Aorta (tissue), 5 donors: ENCODE results near the gene CRYBA4. TPM values are rescaled to one million over a fixed set of nuclear protein-coding genes. Genes with fewer than 3 reads are reported as not detected.

ENCODE experiments used
- ATAC-seq: fragments of 200-7000 bp; cut with Tn5 transposase; one replicate; pipeline ENCODE4 v1.9.1; 2022; ENCODE audit warnings: moderate library complexity; ENCODE audit not compliant: low FRiP score
- DNase-seq, 2 donors: peaks; one replicate each; pipeline ENCODE4 v3.0.0-alpha.2; 2020
- H3K27ac ChIP-seq, 2 donors: one replicate each; pipeline ENCODE4 v1.5.1; 2013; ENCODE audit warnings: low read length in 2 of 2, mild to moderate bottlenecking in 2 of 2, moderate library complexity in 2 of 2, control low read depth in 1 of 2, inconsistent platforms in 1 of 2, low read depth in 1 of 2
- H3K27me3 ChIP-seq, 2 donors: one replicate each; pipeline ENCODE4 v1.6.1; 2013; ENCODE audit warnings: control low read depth in 1 of 2, low read length in 1 of 2, mild to moderate bottlenecking in 1 of 2, moderate library complexity in 1 of 2; ENCODE audit not compliant: insufficient read depth in 2 of 2, control insufficient read depth in 1 of 2
- H3K36me3 ChIP-seq, 2 donors: one replicate each; pipeline ENCODE4 v1.6.1; 2013; ENCODE audit warnings: control low read depth in 1 of 2, low read length in 1 of 2, mild to moderate bottlenecking in 1 of 2; ENCODE audit not compliant: insufficient read depth in 2 of 2, control insufficient read depth in 1 of 2
- H3K4me1 ChIP-seq, 2 donors: one replicate each; pipeline ENCODE4 v1.6.1; 2013; ENCODE audit warnings: low read length in 2 of 2, control low read depth in 1 of 2, mild to moderate bottlenecking in 1 of 2, moderate library complexity in 1 of 2; ENCODE audit not compliant: insufficient read depth in 2 of 2, control insufficient read depth in 1 of 2
- H3K4me3 ChIP-seq, 2 donors: one replicate each; pipeline ENCODE4 v1.5.1; 2013; ENCODE audit warnings: low read length in 2 of 2, control low read depth in 1 of 2, mild to moderate bottlenecking in 1 of 2
- H3K9me3 ChIP-seq: one replicate; pipeline ENCODE4 v1.6.1; 2013; ENCODE audit warnings: mild to moderate bottlenecking, low read length; ENCODE audit not compliant: control insufficient read depth
- WGBS, 2 donors: extraction: QIAGEN DNeasy Blood & Tissue Kit; methylation state at CpG; one replicate each; pipeline ENCODE4 v1.1.7; 2013; 5-methylcytosine and 5-hydroxymethylcytosine counted together
- intact Hi-C, 2 donors: fragments of 100-400 bp; cut with DNase I; formaldehyde crosslinking; loops; one replicate each; pipeline versions ENCODE4 v1.14.2 to v1.15.0; 2022
- polyA plus RNA-seq, 2 donors: library from polyadenylated mRNA; stranded (reverse); fragments of 200-250 nt; gene quantifications; one replicate each; pipeline ENCODE4 v1.2.3, GENCODE V29; 2013
- total RNA-seq, 2 donors: library from RNA; stranded (reverse); fragmentation: NEBNext Ultra II Directional; extraction: Animal tissue kit (Norgen Biotek cat#: 25700); gene quantifications; one replicate each; pipeline ENCODE4 v1.2.1, GENCODE V29; 2021
- donor health status: healthy with polysubstance abuse.
- donor health status: Bipolar disorder and iron deficiency.
- donor health status: DM: no; HTN: no; CAD: no.
- donor health status: DM: no; HTN: no; CAD: no.
- donor health status: DM: yes; HTN: yes; CAD: no.

CRYBA4 gene
- total and polyA plus RNA-seq, 4 donors: not detected

DNA sequence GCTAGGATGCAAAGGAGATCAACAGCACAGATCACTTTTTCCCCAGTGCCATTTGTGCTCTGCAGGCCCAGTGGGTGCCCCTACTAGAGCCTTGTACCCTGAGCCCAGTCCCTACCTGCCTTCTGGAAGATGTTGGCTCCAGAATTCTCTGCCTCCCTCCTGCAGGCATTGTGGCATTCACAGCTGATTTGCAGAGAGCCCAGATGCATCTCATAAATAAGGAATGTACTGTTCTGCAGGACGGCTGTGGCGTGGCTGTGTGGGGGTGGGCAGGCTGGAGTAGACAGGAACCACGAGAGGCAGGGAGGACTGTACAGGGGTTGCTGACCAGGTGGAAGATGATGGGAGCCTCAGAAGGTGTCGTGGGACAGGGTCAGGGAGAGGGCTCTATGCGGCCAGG is 24.4 kb downstream of the CRYBA4 start:
- 40 to 42% methylated on average over 5 of the region's 5 CpGs for WGBS, 2 donors
- Histone ChIP-seq H3K27ac (no peak overlapping the region), H3K36me3 (no peaks in the 10 kb centered on the region), H3K9me3 (no peaks in the 10 kb centered on the region), H3K4me1 (no peaks in the 10 kb centered on the region), H3K27me3 (peaks cover 0 to 2% of the 10 kb centered on the region in 2 donors), H3K4me3 (no peak overlapping the region)
- ATAC-seq (no peak), DNase-seq (no peak)
- intact Hi-C loops: no loop called here

DNA sequence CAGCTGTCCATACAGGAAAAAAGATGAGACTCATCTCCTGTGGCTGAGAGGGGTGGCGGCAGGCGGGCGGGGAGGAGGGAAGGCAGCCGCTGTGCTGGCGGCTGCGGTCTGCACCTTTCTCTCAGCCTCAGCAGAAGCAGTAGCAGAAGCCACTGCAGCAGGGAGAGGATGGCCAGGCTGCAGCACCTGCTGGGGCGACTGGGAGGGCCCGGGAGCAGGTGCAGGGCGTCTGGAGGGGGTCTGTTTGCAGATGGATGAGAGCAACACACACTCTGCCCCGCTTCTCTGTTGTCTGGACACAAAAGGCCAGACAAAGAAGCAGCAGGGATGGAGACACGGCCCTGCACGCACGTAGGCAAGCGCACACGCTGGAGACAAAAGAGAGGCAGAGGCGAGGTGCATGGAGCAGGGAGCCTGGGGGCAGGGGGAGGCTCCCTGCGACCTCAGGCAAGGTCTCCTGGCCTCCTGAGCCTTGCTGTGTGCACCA is 26.3 kb downstream of the CRYBA4 start:
- WGBS, 2 donors: 21 to 31% methylated on average over 15 to 17 of the region's 17 CpGs
- H3K4me1 ChIP-seq: no peaks in the 10 kb centered on the region
- ATAC-seq: no peak
- DNase-seq: no peak
- peaks cover 0 to 2% of the 10 kb centered on the region in 2 donors for H3K27me3 ChIP-seq
- no peak overlapping the region for H3K4me3 ChIP-seq
- intact Hi-C loops: no loop called here
- no peaks in the 10 kb centered on the region for H3K36me3 ChIP-seq
- H3K27ac ChIP-seq: no peak overlapping the region
- no peaks in the 10 kb centered on the region for H3K9me3 ChIP-seq

DNA sequence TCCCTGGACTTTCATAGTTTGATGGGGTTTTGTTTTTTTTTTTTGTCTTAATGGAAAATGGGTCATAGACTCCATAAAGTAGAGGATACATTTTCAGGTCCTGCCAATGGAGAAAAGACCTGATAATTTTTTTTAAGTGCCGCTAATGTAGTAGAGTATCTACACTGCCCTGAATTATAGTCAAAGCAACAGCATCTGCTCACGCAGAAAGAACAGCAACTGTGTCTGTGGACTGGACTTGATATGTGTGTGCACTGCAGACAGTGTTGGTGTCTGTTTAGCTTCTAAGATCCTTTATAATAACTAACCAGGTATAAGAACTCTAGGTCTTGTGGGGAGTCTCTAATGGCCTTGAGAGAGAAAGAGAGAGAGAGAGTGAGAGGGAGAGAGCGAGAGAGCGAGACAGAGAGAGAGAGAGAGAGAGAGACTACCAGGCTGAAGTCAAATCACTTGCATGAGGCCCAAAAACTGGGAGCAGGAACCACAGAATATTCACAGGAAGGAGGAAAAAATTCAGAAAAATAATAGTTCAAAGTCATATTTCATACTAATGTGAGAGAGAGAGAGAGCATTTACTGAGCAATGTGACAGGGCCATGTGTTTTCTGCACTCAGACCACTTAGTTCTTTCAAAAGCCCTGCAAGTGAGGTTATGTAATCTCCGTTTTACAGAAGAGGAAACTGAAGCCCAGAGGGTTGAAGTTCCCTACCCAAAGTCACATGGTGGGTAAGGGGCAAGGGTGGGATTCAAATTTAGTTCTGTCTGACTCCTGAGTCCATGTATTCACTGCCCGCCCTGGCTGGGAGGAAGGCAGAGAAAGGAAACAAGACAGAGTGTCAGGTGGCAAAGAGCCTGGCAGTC is 27.0 kb downstream of the CRYBA4 start:
- no peak overlapping the region for H3K4me3 ChIP-seq
- DNase-seq (no peak), ATAC-seq (no peak)
- no peaks in the 10 kb centered on the region for H3K36me3 ChIP-seq
- no peak overlapping the region for H3K27ac ChIP-seq
- peaks cover 0 to 2% of the 10 kb centered on the region in 2 donors for H3K27me3 ChIP-seq
- 67 to 68% methylated on average over 6 of the region's 6 CpGs for WGBS, 2 donors
- intact Hi-C loops: no loop called here
- no peaks in the 10 kb centered on the region for H3K4me1 ChIP-seq
- no peaks in the 10 kb centered on the region for H3K9me3 ChIP-seq

DNA sequence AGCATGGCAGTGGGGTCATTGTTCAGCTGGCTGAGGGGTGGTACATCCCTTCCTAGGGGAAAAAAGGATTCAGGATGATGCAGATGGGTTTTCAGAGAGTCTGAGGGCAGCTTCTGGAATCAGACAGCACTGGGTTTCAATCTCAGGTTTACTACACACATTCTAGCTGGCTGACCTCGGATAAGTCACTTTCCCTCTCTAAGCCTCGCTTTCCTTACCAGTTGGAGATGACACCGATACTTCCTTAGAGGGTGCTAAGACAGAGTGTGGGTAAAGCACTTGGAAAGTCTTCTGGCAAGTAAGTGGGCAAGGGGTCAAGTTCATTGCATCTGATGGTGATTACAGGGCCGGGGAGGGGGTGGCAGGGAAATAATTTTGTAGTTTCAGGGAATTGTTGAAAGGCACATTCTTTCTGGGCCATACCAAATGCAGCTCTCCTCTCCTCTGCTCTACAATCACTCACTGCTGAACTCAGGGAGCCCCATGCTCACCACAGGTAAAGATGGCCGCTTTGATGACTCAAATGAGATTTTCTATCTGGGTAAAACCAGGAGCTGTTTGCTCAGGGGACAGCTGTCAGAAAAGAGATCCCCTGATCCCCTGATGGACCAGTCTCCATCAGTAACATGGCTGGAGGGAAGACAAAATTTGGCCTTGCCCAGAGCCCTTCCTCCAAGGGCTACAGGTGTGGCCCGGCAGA is 29.1 kb downstream of the CRYBA4 start:
- intact Hi-C loops: no loop called here
- ATAC-seq (no peak), DNase-seq (no peak)
- H3K4me1 ChIP-seq: no peaks in the 10 kb centered on the region
- H3K36me3 ChIP-seq: no peaks in the 10 kb centered on the region
- no peak overlapping the region for H3K4me3 ChIP-seq
- no peak overlapping the region for H3K27ac ChIP-seq
- H3K27me3 ChIP-seq: peaks cover 0 to 2% of the 10 kb centered on the region in 2 donors
- WGBS, 2 donors: 83 to 84% methylated on average over 6 of the region's 6 CpGs
- no peaks in the 10 kb centered on the region for H3K9me3 ChIP-seq

DNA sequence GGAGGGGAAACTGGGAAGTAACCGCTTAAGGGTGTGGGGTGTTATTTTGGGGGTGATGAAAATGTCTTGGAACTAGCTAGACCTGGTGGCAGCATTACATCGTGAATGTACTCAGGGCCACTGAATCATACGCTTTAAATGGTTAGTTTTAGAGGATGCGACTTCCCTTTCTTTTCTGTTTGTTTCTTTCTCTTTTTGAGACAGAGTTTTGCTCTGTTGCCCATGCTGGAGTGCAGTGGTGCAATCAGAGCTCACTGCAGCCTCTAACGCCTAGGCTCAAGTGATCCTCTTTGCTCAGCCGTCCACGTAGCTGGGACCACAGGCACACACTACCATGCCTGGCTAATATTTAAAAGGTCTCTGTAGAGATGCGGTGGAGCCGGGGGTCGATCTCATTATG is 30.1 kb downstream of the CRYBA4 start:
- no peak for DNase-seq
- no peak for ATAC-seq
- 81 to 84% methylated on average over 10 of the region's 10 CpGs for WGBS, 2 donors
- H3K4me1 ChIP-seq: no peaks in the 10 kb centered on the region
- H3K9me3 ChIP-seq: no peaks in the 10 kb centered on the region
- H3K36me3 ChIP-seq: no peaks in the 10 kb centered on the region
- no peak overlapping the region for H3K4me3 ChIP-seq
- H3K27me3 ChIP-seq: peaks cover 0 to 2% of the 10 kb centered on the region in 2 donors
- no peak overlapping the region for H3K27ac ChIP-seq
- intact Hi-C loops: no loop called here

DNA sequence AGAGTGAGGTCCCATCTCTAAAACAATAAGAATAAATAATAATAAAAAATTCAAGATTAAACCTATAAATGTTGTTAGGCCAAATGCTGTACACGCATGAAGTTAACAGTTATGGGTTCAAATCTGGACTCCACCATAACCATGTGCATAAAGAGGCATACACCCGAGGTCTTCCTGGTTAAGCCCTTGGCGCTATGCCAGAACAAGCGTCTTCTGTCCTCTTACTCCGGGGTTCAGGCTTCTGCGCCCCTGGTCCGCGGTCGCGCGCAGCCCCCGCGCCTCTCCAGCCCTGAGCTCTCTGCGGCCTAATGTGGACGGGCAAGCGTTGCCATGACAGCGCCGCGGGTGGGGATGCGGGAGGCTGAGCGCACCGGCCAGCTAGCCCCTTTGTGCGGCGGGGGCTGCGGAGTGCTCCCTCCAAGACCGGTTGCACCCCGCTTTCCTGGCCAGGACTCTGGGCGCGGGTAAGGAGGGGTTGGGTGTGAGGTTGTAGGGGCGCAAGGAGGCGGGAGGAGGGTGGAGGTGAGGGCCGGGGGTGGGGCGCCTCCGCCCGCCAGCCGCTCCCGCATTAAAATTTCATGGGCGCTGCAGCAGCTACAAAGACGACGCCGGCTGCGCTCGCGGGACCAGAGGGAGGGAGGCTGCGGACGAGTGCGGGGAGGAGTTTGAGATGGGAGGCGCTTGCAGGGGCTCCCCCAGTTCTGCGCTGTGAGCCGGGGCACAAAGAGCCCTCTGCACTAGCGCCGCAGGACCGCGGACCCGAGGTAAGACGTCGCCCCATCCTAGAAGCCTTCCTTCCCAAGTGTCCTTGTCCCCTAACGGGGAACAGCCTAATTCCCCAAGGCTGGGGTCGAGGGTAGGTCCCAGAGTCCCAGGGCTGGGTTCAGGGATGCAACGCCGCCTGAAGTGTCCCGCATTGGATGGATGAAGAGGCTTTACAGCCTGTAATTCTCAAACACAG is 35.4 kb downstream of the CRYBA4 start, which contains the start of gene MIAT:
TSS of gene MIAT (plus strand) at position 698 of the 961 bp plus-strand sequence.
- 2 to 3% methylated on average over 62 of the region's 62 CpGs for WGBS, 2 donors
- intact Hi-C loops: no loop called here
- no peak for DNase-seq

DNA sequence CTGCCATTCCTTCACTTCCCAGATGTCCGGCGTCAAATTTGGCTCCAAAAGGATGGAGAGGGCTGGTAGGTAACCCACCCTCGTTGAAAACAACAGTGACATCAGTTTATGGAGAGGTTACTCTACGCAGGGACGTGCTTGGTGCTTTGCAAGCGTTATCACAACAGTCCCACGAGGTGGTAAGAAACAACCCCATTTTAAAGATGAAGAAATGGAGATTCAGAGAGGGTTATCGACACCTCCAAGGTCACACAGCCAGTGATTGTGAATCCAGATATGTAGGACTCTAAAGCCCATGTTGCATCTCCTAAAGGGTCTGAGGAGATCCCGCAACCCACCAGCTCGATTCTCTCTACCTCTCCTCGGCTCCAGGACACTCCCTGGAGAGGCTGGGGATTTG is 36.4 kb downstream of the CRYBA4 start:
- Histone ChIP-seq H3K4me3 (no peak overlapping the region), H3K27ac (no peak overlapping the region), H3K27me3 (no peaks in the 10 kb centered on the region), H3K36me3 (no peaks in the 10 kb centered on the region), H3K4me1 (no peaks in the 10 kb centered on the region), H3K9me3 (no peaks in the 10 kb centered on the region)
- intact Hi-C loops: no loop called here
- no peak for DNase-seq
- ATAC-seq: no peak
- WGBS, 2 donors: 2 to 5% methylated on average over 11 of the region's 11 CpGs

More for the DNA sequence above, 35.4 kb downstream of the CRYBA4 start, which contains the start of gene MIAT:
- H3K4me1 ChIP-seq: no peaks in the 10 kb centered on the region
- no peak within 1 kb of the TSS for H3K4me3 ChIP-seq
- no peaks in the 10 kb centered on the region for H3K27me3 ChIP-seq
- H3K36me3 ChIP-seq: no peaks in the 10 kb centered on the region
- H3K27ac ChIP-seq: no peak within 1 kb of the TSS
- H3K9me3 ChIP-seq: no peaks in the 10 kb centered on the region
- ATAC-seq: peak; percentile 45
